ENCODE measurements around the gene DNMT1. TPM values are rescaled to one million over a fixed set of nuclear protein-coding genes. Genes with fewer than 3 reads are reported as not detected.
A peak's percentile ranks its signal among the peaks of the same experiment; 100 is the strongest.

DNMT1 gene
- total RNA-seq, 1 experiment from 2014 or later, result 227 TPM

GRCh38 chr19:10107817-10108367 lies 86.9 kb downstream of the DNMT1 start:
- Mint-ChIP-seq H3K27ac (no peak overlapping the region), H3K27me3 (ENCODE audit: low read depth) (no peaks in the 10 kb centered on the region; the same call in none of the 2 replicates), H3K4me1 (peaks cover 6 to 16% of the 10 kb centered on the region in 2 experiments), H3K9me3 (no peaks in the 10 kb centered on the region; a peak in 2 of 5 replicates), H3K36me3 (ENCODE audit: insufficient read depth in 1 of 3, low read depth in 3 of 3) (peaks cover 33 to 57% (median 49%) of the 10 kb centered on the region in 3 experiments), H3K4me3 (peak overlapping the region; percentile 90 to 94)
- no peak overlapping the region for H2BK5ac ChIP-seq (ENCODE audit: insufficient read length, low read length)
- DNase-seq, result no peak
- no peak overlapping the region for H2AFZ ChIP-seq (ENCODE audit: low read length)
- no peaks in the 10 kb centered on the region for H3K9me3 ChIP-seq (ENCODE audit: control insufficient read depth, low read depth, low read length)
- H2AK5ac ChIP-seq (ENCODE audit: insufficient read length, low read length), result no peak overlapping the region
- H3K4me2 ChIP-seq (ENCODE audit: insufficient read depth, insufficient read length, low read length), result no peak overlapping the region
- H3K79me1 ChIP-seq (ENCODE audit: insufficient read depth, low read depth, low read length, poor library complexity, severe bottlenecking), result no peaks in the 10 kb centered on the region
- H2BK12ac ChIP-seq (ENCODE audit: insufficient read length, low read depth, low read length), result no peak overlapping the region
- H3K18ac ChIP-seq (ENCODE audit: insufficient read length, low read depth, low read length), result no peak overlapping the region
- H3K4ac ChIP-seq (ENCODE audit: low read depth, low read length), result no peak overlapping the region
- no peak overlapping the region for H4K5ac ChIP-seq (ENCODE audit: insufficient read length, low read depth, low read length)
- H3K14ac ChIP-seq (ENCODE audit: insufficient read depth, low read length), result no peak overlapping the region
- H4K91ac ChIP-seq (ENCODE audit: insufficient read length, low read depth, low read length), result no peak overlapping the region
- no peak overlapping the region for H3T11ph ChIP-seq (ENCODE audit: low read length)
- H3K23me2 ChIP-seq (ENCODE audit: insufficient read length, low read depth, low read length, poor library complexity, severe bottlenecking), result peaks cover 7% of the 10 kb centered on the region
- H3K23ac ChIP-seq (ENCODE audit: insufficient read length, low read depth, low read length), result no peak overlapping the region
- no peak overlapping the region for H3K9ac ChIP-seq (ENCODE audit: extremely low read depth, insufficient read length, low read length)
- no peaks in the 10 kb centered on the region; the same call in 1 of the 2 replicates for H3K4me1 ChIP-seq (ENCODE audit: insufficient read depth, low read length)
- no peak overlapping the region for H2BK20ac ChIP-seq (ENCODE audit: low read depth, low read length, poor library complexity, severe bottlenecking)
- no peak overlapping the region for H3K27ac ChIP-seq (ENCODE audit: insufficient read length, low read depth, low read length)
- no peaks in the 10 kb centered on the region for H4K20me1 ChIP-seq (ENCODE audit: control insufficient read depth, insufficient read depth, insufficient read length)
- H3K79me2 ChIP-seq (ENCODE audit: insufficient read depth, low read length), result peaks cover 7% of the 10 kb centered on the region; the same call in 1 of the 2 replicates
- H2BK120ac ChIP-seq (ENCODE audit: low read depth, low read length, poor library complexity, severe bottlenecking), result no peak overlapping the region
- no peaks in the 10 kb centered on the region for H3K27me3 ChIP-seq (ENCODE audit: insufficient read depth, low read length)
- no peak overlapping the region for H4K8ac ChIP-seq (replicated peaks; ENCODE audit: insufficient read length, low read depth, low read length)
- H2BK15ac ChIP-seq (ENCODE audit: low read depth, low read length), result no peak overlapping the region
- H3K56ac ChIP-seq (ENCODE audit: insufficient read length, low read depth, low read length), result no peak overlapping the region
- TF ChIP-seq, protein P1, sequence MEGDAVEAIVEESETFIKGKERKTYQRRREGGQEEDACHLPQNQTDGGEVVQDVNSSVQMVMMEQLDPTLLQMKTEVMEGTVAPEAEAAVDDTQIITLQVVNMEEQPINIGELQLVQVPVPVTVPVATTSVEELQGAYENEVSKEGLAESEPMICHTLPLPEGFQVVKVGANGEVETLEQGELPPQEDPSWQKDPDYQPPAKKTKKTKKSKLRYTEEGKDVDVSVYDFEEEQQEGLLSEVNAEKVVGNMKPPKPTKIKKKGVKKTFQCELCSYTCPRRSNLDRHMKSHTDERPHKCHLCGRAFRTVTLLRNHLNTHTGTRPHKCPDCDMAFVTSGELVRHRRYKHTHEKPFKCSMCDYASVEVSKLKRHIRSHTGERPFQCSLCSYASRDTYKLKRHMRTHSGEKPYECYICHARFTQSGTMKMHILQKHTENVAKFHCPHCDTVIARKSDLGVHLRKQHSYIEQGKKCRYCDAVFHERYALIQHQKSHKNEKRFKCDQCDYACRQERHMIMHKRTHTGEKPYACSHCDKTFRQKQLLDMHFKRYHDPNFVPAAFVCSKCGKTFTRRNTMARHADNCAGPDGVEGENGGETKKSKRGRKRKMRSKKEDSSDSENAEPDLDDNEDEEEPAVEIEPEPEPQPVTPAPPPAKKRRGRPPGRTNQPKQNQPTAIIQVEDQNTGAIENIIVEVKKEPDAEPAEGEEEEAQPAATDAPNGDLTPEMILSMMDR (conservative IDR thresholded peaks at IDR 0.05), result no peak
- no CpG with 5 or more reads among the region's 14 CpGs for WGBS (ENCODE audit: extremely low coverage, insufficient read length, low lambda C conversion rate)

Measured in H9 (cell line).